ENCODE data around the gene DUS3L.
A peak's percentile ranks its signal among the peaks of the same experiment; 100 is the strongest.

DUS3L gene

GRCh38 chr19:5818594-5818993 is 27.6 kb upstream of the DUS3L start:
- no peak overlapping the region for H3K4ac ChIP-seq (ENCODE audit: low read depth in 1 of 2, low read length in 2 of 2)
- WGBS = 90% methylated on average over 10 of the region's 10 CpGs

GRCh38 chr19:5817218-5817617 is 26.3 kb upstream of the DUS3L start:
- Histone ChIP-seq H4K91ac (ENCODE audit: low read length) (no peak overlapping the region), H2AFZ (ENCODE audit: low read depth, low read length) (no peak overlapping the region), H3K18ac (ENCODE audit: low read depth in 1 of 2, low read length in 2 of 2) (no peak overlapping the region), H2BK12ac (ENCODE audit: low read length in 2 of 2) (peak overlapping the region in 1 of 2 experiments; percentile 52), H3K36me3 (ENCODE audit: control insufficient read depth in 1 of 2, insufficient read depth in 2 of 2, low read depth in 1 of 2, low read length in 2 of 2) (no peaks in the 10 kb centered on the region), H2AK5ac (ENCODE audit: low read length, severe bottlenecking) (no peak overlapping the region), H2BK15ac (ENCODE audit: low read depth, poor library complexity, severe bottlenecking) (no peak overlapping the region), H2BK120ac (ENCODE audit: low read depth, low read length) (no peak overlapping the region), H3K27me3 (ENCODE audit: control insufficient read depth in 1 of 2, insufficient read depth in 1 of 2, low read length in 2 of 2) (peaks cover 12 to 32% of the 10 kb centered on the region in 2 experiments), H3K79me1 (replicated peaks; ENCODE audit: low read length, poor library complexity, severe bottlenecking) (no peaks in the 10 kb centered on the region), H3K9me3 (ENCODE audit: control insufficient read depth, low read length) (no peaks in the 10 kb centered on the region), H3K27ac (ENCODE audit: low read length, poor library complexity, severe bottlenecking) (no peak overlapping the region), H3K23ac (ENCODE audit: low read length in 2 of 2) (no peak overlapping the region), H3K4me3 (ENCODE audit: insufficient read depth in 1 of 2, low read depth in 1 of 2, low read length in 2 of 2) (no peak overlapping the region), H3K4ac (ENCODE audit: low read depth in 1 of 2, low read length in 2 of 2) (no peak overlapping the region), H4K8ac (ENCODE audit: low read length) (no peak overlapping the region), H3K9ac (ENCODE audit: low read length) (no peak overlapping the region), H3K14ac (ENCODE audit: low read length in 2 of 2) (no peak overlapping the region), H3K4me1 (ENCODE audit: control insufficient read depth, insufficient read depth, low read depth, low read length) (peaks cover 2% of the 10 kb centered on the region), H2BK5ac (ENCODE audit: low read depth, low read length, poor library complexity, severe bottlenecking) (no peak overlapping the region), H3K4me2 (ENCODE audit: low read length, poor library complexity, severe bottlenecking) (no peak overlapping the region)
- WGBS = 95% methylated on average over 2 of the region's 2 CpGs
- DNase-seq = no peak

More at GRCh38 chr19:5818594-5818993, 27.6 kb upstream of the DUS3L start:
- no peak overlapping the region for H2BK12ac ChIP-seq (ENCODE audit: low read length in 2 of 2)
- H3K4me3 ChIP-seq (ENCODE audit: insufficient read depth in 1 of 2, low read depth in 1 of 2, low read length in 2 of 2) = peak overlapping the region in 1 of 2 experiments; percentile 23
- H3K36me3 ChIP-seq (ENCODE audit: control insufficient read depth in 1 of 2, insufficient read depth in 2 of 2, low read depth in 1 of 2, low read length in 2 of 2) = no peaks in the 10 kb centered on the region
- H3K23ac ChIP-seq (ENCODE audit: low read length in 2 of 2) = no peak overlapping the region
- H4K91ac ChIP-seq (ENCODE audit: low read length) = peak overlapping the region; percentile 72
- no peak overlapping the region for H2BK15ac ChIP-seq (ENCODE audit: low read depth, poor library complexity, severe bottlenecking)
- H4K8ac ChIP-seq (ENCODE audit: low read length) = no peak overlapping the region
- H3K9me3 ChIP-seq (ENCODE audit: control insufficient read depth, low read length) = no peaks in the 10 kb centered on the region
- no peak for DNase-seq
- no peak overlapping the region for H2BK120ac ChIP-seq (ENCODE audit: low read depth, low read length)
- H3K27ac ChIP-seq (ENCODE audit: low read length, poor library complexity, severe bottlenecking) = no peak overlapping the region
- no peak overlapping the region for H3K9ac ChIP-seq (ENCODE audit: low read length)
- H2AFZ ChIP-seq (ENCODE audit: low read depth, low read length) = no peak overlapping the region
- H3K4me1 ChIP-seq (ENCODE audit: control insufficient read depth, insufficient read depth, low read depth, low read length) = peaks cover 2% of the 10 kb centered on the region
- no peak overlapping the region for H2AK5ac ChIP-seq (ENCODE audit: low read length, severe bottlenecking)
- no peak overlapping the region for H3K18ac ChIP-seq (ENCODE audit: low read depth in 1 of 2, low read length in 2 of 2)
- peak overlapping the region in 1 of 2 experiments; percentile 37 for H3K14ac ChIP-seq (ENCODE audit: low read length in 2 of 2)
- H3K79me1 ChIP-seq (replicated peaks; ENCODE audit: low read length, poor library complexity, severe bottlenecking) = no peaks in the 10 kb centered on the region
- H3K27me3 ChIP-seq (ENCODE audit: control insufficient read depth in 1 of 2, insufficient read depth in 1 of 2, low read length in 2 of 2) = peaks cover 11 to 35% of the 10 kb centered on the region in 2 experiments
- no peak overlapping the region for H2BK5ac ChIP-seq (ENCODE audit: low read depth, low read length, poor library complexity, severe bottlenecking)
- no peak overlapping the region for H3K4me2 ChIP-seq (ENCODE audit: low read length, poor library complexity, severe bottlenecking)

- no peak overlapping the region for H4K8ac ChIP-seq (ENCODE audit: low read length)
- no peak overlapping the region for H4K91ac ChIP-seq (ENCODE audit: low read length)
- H2BK5ac ChIP-seq (ENCODE audit: low read depth, low read length, poor library complexity, severe bottlenecking) = no peak overlapping the region
- H3K14ac ChIP-seq (ENCODE audit: low read length in 2 of 2) = no peak overlapping the region
- H3K9me3 ChIP-seq (ENCODE audit: control insufficient read depth, low read length) = no peaks in the 10 kb centered on the region
- no peak overlapping the region for H3K27ac ChIP-seq (ENCODE audit: low read length, poor library complexity, severe bottlenecking)
- H3K79me1 ChIP-seq (replicated peaks; ENCODE audit: low read length, poor library complexity, severe bottlenecking) = no peaks in the 10 kb centered on the region
- peaks cover 12 to 31% of the 10 kb centered on the region in 2 experiments for H3K27me3 ChIP-seq (ENCODE audit: control insufficient read depth in 1 of 2, insufficient read depth in 1 of 2, low read length in 2 of 2)
- no peak overlapping the region for H3K9ac ChIP-seq (ENCODE audit: low read length)
- no peak overlapping the region for H2AK5ac ChIP-seq (ENCODE audit: low read length, severe bottlenecking)
- 88% methylated on average over 11 of the region's 11 CpGs for WGBS
- no peak overlapping the region for H3K4me2 ChIP-seq (ENCODE audit: low read length, poor library complexity, severe bottlenecking)
- no peak overlapping the region for H2AFZ ChIP-seq (ENCODE audit: low read depth, low read length)
- DNase-seq = no peak
- no peak overlapping the region for H2BK120ac ChIP-seq (ENCODE audit: low read depth, low read length)
- H3K18ac ChIP-seq (ENCODE audit: low read depth in 1 of 2, low read length in 2 of 2) = no peak overlapping the region
- no peak overlapping the region for H2BK15ac ChIP-seq (ENCODE audit: low read depth, poor library complexity, severe bottlenecking)
- H2BK12ac ChIP-seq (ENCODE audit: low read length in 2 of 2) = no peak overlapping the region
- no peak overlapping the region for H3K23ac ChIP-seq (ENCODE audit: low read length in 2 of 2)
- H3K4me3 ChIP-seq (ENCODE audit: insufficient read depth in 1 of 2, low read depth in 1 of 2, low read length in 2 of 2) = no peak overlapping the region
- no peaks in the 10 kb centered on the region for H3K4me1 ChIP-seq (ENCODE audit: control insufficient read depth, insufficient read depth, low read depth, low read length)
- no peaks in the 10 kb centered on the region for H3K36me3 ChIP-seq (ENCODE audit: control insufficient read depth in 1 of 2, insufficient read depth in 2 of 2, low read depth in 1 of 2, low read length in 2 of 2)
- H3K4ac ChIP-seq (ENCODE audit: low read depth in 1 of 2, low read length in 2 of 2) = no peak overlapping the region
Measured at GRCh38 chr19:5814852-5815246, 23.9 kb upstream of the DUS3L start.

GRCh38 chr19:5814123-5814851 is 23.3 kb upstream of the DUS3L start:
- Histone ChIP-seq H3K36me3 (ENCODE audit: control insufficient read depth in 1 of 2, insufficient read depth in 2 of 2, low read depth in 1 of 2, low read length in 2 of 2) (no peaks in the 10 kb centered on the region), H3K14ac (ENCODE audit: low read length in 2 of 2) (no peak overlapping the region)
- 77% methylated on average over 8 of the region's 9 CpGs for WGBS

More at GRCh38 chr19:5814123-5814851, 23.3 kb upstream of the DUS3L start:
- no peak overlapping the region for H3K4ac ChIP-seq (ENCODE audit: low read depth in 1 of 2, low read length in 2 of 2)
- H3K4me2 ChIP-seq (ENCODE audit: low read length, poor library complexity, severe bottlenecking) = no peak overlapping the region
- H3K9me3 ChIP-seq (ENCODE audit: control insufficient read depth, low read length) = no peaks in the 10 kb centered on the region
- H2BK12ac ChIP-seq (ENCODE audit: low read length in 2 of 2) = no peak overlapping the region
- no peak overlapping the region for H3K23ac ChIP-seq (ENCODE audit: low read length in 2 of 2)
- H3K18ac ChIP-seq (ENCODE audit: low read depth in 1 of 2, low read length in 2 of 2) = no peak overlapping the region
- no peak overlapping the region for H3K4me3 ChIP-seq (ENCODE audit: insufficient read depth in 1 of 2, low read depth in 1 of 2, low read length in 2 of 2)
- no peak overlapping the region for H4K8ac ChIP-seq (ENCODE audit: low read length)
- H4K91ac ChIP-seq (ENCODE audit: low read length) = no peak overlapping the region
- H2BK5ac ChIP-seq (ENCODE audit: low read depth, low read length, poor library complexity, severe bottlenecking) = no peak overlapping the region
- no peak overlapping the region for H2AK5ac ChIP-seq (ENCODE audit: low read length, severe bottlenecking)
- H3K4me1 ChIP-seq (ENCODE audit: control insufficient read depth, insufficient read depth, low read depth, low read length) = no peaks in the 10 kb centered on the region
- H3K27ac ChIP-seq (ENCODE audit: low read length, poor library complexity, severe bottlenecking) = no peak overlapping the region
- no peak overlapping the region for H2AFZ ChIP-seq (ENCODE audit: low read depth, low read length)
- no peak overlapping the region for H2BK15ac ChIP-seq (ENCODE audit: low read depth, poor library complexity, severe bottlenecking)
- H3K79me1 ChIP-seq (replicated peaks; ENCODE audit: low read length, poor library complexity, severe bottlenecking) = no peaks in the 10 kb centered on the region
- no peak overlapping the region for H2BK120ac ChIP-seq (ENCODE audit: low read depth, low read length)
- no peak for DNase-seq
- peaks cover 12 to 31% of the 10 kb centered on the region in 2 experiments for H3K27me3 ChIP-seq (ENCODE audit: control insufficient read depth in 1 of 2, insufficient read depth in 1 of 2, low read length in 2 of 2)
- no peak overlapping the region for H3K9ac ChIP-seq (ENCODE audit: low read length)
